GM18517 (cell line): Measurements from ENCODE around the gene KRTCAP2.
"Not testable (repeated sequence)": the region's sequence is repeated elsewhere in the genome, so short reads cannot be mapped to it uniquely, and the experiment has no call there.

Experiments
- ATAC-seq: cut with Tn5 transposase; IDR thresholded peaks from one replicate; pipeline ENCODE4 v1.9.1; 2021; ENCODE audit warnings: mild to moderate bottlenecking, moderate library complexity; ENCODE audit not compliant: unreplicated experiment

KRTCAP2 gene

DNA sequence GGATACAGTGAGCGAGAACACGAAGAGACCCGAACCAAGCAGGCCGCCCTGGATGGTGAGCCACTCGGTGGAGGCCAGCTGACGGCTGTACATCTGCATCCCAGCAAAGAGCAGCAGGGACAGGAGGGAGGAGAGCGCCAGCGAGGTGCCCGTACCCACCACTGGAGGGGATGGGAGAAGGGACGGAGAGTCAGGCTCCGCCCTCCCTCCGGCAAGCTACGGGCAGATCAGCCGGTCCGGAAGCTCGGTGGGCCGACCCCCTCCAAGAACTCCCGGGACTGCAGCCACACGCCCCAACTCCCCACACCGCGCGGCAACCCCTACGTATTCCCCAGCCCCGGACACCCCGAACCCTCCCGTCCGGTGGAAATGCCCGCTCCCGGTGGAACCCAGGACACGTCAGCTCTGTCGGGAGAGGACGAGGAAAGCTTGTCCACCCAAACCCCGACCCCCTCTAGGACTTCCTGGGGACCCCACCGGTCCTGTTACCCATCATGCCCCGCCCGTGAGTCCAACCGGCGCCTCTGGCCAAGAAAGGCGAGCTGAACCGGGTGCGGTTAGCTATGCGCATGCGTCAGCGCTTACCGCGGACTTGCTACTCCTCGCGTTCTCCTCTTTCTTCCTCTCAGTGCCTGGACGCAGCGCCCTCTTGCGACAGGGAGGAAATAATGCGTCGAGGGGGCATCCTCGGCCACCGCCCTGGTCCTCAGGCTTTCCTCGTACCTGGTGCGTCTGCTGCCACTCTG is at the start of gene KRTCAP2:
Gene KRTCAP2, minus strand, starts transcription at position 573 of the 746 bp plus-strand sequence. Its CDS starts 80 bp downstream, at position 493.
- ATAC-seq = peak; percentile 68

DNA sequence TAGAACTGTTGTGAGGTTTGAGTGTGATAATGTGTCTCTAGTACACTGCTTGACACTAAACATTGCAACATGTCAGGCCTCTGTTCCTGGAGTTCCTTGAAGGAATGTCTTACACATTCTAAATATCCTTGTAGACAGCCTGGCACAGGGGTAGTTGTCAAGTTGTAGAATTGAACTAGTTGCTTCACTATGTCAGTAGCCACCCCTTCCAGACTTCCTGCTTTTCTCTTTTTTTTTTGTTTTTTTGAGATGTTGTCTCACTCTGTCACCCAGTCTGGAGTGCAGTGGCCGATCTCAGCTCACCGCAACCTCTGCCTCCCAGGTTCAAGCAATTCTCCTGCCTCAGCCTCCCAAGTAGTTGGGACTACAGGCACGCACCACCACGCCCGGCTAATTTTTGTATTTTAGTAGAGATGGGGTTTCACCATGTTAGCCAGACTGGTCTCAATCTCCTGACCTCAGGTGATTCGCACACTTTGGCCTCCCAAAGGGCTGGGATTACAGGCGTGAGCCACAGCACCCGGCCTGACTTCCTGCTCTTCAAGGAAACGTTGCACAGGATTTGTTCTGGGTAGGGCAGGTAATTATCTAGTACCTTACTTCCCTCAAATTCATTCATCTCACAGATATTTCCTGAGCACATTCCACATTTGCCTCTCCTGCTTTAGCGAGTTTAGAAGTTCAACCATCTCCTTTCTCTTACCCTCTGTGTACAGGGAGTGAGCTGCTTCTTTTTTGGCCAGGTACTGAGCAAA is 47.3 kb upstream of the KRTCAP2 start:
- ATAC-seq = not testable (repeated sequence)

GRCh38 chr1:155219592-155220031 is 46.5 kb upstream of the KRTCAP2 start:
- no peak for ATAC-seq

DNA sequence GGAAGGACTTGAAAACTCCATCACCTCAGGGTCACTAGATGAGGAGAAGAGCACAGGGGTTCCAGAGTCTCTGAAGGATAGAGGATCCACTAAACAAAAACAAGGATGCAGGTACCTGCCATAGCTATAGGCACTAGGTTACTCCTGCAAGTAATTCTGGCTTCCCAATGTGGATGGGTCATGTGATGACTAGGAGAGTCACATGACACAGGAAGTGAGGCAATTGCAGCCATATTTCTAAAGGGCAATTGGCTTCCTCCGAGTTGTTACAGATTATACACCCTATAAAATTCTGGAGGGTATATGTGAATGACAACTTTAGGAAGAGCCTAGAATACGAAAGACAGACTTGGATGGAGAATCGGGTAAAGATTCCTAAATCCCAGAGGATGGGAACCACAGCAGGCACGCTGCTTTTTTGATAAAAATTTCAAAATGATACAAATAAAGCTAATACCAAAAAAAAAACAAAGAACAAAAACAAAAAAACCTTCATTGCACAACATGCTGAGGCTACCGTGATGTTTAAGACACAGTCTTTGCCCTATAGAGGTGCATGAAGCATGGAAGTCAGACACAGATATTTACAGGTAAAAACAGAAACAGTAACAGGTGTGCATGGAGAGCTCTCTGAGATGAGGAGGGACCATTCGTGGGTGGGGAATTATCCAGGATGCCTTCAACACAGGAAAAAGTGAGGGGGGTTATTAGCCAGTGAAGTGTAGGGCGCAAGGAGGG is 45.9 kb upstream of the KRTCAP2 start:
- no peak for ATAC-seq

- not testable (repeated sequence) for ATAC-seq
Measured at GRCh38 chr1:155214702-155215101, 41.6 kb upstream of the KRTCAP2 start.

DNA sequence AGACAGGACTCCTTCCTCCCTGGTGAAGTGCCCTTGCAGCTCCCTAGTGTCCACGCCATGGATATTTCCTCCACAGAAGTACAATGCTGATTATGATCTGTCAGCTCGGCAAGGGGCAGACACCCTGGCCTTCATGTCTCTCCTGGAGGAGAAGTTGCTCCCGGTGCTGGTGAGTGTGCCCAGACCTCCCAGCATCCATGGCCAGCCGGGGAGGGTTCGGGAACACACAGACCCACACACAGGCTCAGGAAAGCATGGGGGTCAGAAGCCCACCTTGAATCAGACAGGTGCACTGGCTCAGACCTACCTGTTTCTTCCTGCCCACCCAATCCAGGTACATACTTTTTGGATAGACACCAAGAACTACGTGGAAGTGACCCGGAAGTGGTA is 38.9 kb upstream of the KRTCAP2 start:
- ATAC-seq = not testable (repeated sequence)

DNA sequence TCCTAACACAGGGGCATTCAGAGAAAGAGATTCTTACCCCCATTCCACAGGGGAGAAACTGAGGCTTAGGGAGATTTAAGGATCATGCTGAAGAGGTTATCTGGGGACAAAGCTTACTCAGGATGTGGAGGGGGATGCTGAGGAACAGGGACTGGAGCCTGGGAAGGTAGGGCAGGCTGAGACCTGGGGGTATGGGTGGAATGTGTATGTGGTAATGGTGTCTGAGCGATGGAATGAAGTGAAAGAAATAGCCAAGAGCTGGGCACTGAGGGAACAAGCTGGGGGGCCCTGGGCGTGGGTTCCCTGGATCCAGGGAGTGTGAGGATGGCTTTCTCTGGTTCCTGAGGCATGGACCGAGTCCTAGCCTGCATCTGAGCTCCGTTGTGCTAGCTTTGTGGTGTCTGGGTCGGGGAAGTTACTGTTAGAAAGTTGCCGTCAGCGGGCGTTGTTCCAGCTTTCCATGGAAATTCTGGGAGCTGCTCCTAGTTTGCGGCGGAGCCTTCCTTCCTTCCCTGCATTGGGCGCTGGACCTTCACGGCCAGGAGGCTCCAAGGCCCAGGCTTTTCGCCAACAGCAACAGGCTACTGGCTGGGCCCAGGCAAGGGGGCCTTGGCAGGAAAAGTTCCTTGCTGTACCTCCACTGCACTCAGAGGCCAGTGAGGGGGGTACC is 38.4 kb upstream of the KRTCAP2 start:
- not testable (repeated sequence) for ATAC-seq

DNA sequence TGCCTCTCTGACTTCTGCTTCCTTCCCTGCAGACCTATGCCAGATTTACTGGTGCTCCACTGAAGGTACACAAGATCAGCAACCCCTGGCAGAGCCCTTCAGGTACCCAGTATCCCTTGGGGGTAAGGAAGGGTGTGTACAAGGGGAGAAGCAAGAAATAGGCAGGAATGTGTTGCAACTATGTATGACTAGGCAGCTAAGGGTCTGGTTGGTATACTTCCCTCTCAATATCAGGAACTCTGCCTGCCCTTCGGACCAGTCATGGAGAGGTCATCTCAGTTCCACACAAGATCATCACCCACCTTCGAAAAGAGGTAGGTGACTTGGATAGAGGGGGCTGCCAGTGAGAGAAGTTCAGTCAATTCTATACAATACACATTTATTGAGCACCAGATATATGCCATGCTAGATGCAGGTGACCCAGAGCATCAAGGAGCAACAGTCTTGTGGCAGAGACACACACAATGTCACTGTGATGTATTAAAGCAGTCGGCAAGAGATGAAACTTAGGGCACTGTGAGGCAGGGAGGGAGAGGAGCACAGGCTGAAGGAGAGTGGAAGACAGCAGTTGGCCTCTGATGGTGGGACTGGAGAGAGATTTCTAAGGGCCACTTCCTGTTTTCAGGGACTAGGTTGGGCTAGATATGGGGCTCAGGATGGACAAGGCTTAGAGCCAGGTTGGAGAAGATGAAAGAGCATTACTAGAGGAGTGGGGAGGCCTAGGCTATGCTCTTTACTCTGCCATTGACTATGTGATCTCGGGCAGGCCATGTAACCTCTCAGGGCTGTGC is 37.4 kb upstream of the KRTCAP2 start:
- ATAC-seq = no peak

- no peak for ATAC-seq
Measured at GRCh38 chr1:155209312-155209721, 36.2 kb upstream of the KRTCAP2 start.

- ATAC-seq = peak; percentile 57
Measured at GRCh38 chr1:155208541-155209311, 35.6 kb upstream of the KRTCAP2 start, which contains the start of gene MTX1. MTX1 (plus strand) TSS chr1:155208695; CDS start chr1:155208805, 110 bp downstream.

GRCh38 chr1:155207806-155208540 is 34.9 kb upstream of the KRTCAP2 start, which contains the start of gene THBS3:
THBS3 (minus strand) TSS chr1:155207897; CDS start chr1:155207876, 21 bp downstream.
- ATAC-seq = no peak

DNA sequence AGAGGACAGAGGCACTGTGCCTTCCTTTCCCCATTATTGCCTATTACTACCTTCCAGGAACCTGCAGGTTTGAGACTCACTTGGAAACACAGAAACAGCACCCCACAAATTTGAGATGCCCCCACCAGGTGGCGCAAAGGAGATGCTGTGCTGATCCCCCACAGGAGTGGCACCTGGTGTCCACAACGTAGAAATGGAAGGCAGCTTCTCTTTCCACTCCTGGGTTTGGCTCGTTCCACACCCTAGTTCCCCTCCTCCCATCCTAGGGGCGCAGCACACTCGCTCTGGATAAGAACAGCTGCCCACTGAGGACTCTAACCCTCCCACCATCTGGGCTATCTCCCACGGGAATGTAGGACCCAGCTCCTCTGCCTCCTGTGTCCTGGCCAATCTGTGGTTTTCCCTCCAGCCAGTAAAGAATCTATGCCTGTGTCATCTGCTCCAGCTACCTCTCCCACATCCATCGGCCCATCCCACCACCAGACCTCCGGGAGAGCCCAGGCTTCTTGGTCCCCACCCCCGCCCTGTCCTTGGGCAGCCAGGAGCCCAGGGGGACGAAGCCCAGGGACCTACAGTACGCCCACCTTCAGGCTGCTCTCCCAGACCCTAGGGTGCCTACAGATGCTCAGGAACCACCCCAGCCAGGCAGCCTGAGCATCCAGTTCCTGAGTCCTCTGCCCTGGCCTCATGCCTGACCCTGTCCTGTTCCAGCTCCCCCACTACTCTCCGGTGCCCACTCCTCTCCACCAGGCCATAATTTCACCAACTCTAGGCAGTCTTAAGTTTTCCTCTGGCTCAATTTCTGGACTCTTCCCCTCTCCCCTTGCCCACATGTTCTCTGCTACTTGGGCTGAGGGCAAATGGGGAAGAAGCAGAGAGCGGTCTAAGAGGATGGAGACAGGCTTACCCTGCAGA is 34.0 kb upstream of the KRTCAP2 start:
- no peak for ATAC-seq

DNA sequence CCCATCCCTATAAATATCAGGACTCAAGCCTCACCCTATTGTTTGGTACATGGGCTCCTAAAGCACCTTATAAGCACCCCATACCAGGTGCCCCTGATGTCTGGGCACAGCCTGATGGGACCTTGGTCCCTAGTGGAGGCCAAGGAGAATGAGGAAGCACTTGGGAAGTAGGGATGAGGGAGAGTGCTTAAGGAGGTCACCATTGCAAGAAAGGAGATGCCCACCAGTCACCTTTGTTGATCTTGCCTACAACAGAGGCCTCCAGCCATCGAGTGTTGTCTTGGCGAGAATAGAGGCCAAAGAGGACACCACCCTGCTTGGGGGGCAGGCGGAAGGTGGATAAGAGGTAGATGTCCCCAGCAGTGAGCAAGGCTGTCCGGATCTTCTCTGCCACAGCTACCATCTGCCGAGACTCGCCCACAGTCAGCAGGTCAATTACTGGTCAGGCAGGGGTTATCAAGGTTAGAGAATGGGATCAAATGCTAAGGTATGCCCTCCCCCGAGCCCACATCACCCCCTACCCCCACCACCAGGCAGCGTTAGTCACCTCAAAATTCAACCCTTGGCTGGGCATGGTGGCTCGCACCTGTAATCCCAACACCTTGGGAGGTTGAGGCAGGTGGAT is 33.0 kb upstream of the KRTCAP2 start:
- ATAC-seq = no peak

DNA sequence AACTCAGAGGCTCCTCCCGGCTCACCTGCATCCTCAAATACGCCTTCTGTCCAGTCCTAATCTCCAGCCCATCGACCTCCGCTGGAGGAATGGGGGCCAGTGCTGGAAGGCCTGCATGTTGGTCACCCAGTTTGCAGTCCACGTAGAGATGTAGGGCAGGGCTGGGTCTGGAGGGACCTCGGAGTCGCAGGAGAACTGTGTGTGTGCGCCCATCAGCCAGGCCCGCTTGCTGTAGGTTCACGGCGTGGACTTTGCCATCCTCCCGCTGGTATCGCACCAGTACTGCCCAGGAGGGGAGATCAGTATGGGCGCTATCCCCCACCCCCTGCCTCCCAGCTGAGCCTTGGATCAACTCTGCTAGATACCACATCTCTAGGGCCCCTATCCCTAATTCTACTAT is 31.9 kb upstream of the KRTCAP2 start:
- ATAC-seq = no peak

DNA sequence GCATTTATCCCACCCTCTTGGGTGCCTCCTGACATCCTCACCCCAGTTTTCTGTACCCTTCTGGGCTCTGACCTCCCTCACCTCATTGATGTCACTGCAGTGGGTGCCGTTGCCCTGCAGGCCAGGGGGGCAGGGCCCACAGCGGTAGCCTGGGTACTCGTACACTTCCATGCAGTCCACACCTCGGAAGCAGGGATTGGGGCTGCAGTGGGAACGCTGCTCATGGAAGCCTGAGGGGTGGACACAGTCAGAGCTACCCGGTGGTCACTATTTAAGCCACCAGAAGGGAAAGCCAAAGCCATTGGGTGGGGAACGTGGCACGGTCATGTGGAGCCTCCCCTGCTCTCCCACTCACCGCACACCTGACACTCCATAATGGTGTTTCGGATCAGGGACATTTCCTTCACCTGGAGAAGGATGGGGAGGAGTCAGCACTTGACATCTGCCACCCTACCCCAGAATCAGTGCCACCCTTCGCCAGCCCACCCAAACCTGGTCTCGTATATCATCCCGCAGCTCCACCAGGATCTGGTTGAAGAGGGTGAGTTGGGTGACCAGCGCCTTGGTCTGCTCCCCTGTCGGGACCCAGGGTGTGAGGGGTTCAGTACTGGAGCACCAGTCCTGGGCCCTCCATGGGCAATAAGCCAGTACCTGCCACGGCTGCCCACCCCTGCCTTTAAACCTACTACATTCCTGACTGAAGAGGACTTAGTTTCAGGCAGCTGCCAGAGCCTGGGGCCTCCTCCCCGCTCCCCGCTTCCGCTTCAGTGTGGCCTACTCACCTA is 29.8 kb upstream of the KRTCAP2 start:
- no peak for ATAC-seq

DNA sequence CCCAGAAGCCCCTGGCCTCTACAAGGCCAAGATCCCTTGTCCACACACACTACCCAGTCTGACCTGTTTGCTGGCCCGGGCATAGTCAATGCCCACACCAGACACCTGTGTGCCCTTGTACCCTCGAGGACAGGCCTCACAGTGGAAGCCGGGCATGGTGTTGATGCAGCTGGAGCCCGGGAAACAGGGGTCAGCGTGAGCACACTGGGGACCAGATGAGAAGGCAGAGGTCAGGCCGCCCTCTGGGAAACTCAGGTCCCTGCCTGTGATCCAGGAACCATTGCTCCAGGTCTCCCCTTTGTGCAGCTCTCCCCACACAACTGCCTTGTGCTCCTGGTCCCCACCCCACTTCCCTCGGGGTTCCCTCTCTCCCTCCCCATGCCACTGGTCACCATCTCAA is 29.1 kb upstream of the KRTCAP2 start:
- ATAC-seq = no peak
